Nucleus accumbens (tissue), 56 donors: Measurements from ENCODE around the gene ESR1.
A peak's percentile ranks its signal among the peaks of the same experiment; 100 is the strongest.
"Not testable (repeated sequence)": the region's sequence is repeated elsewhere in the genome, so short reads cannot be mapped to it uniquely, and the experiment has no call there.

Source experiments
- DNase-seq, 56 donors: peaks; one replicate each; lab custom pipeline; 2025; lab: John Stamatoyannopoulos, UW

The ESR1 gene

DNA sequence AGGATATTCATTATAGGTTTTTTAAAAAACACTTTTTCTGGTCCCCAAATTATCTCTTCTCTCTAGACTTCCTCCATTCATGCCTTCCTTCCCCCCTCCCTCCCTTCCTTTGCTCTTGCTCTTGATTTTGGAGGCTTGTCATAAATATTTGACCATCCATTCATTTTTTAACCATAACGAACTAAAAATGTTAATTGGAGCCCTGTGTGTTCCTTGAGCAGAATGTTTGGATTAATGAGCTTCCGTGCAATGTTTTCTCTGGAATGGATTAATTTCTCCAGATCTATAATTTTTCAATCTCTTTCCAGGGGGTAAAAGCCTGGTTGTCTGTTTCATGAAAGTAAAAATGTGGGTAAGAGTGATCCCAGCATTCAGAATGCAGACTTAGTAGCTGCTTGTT lies 155.5 kb downstream of the ESR1 start:
- no peak for DNase-seq

DNA sequence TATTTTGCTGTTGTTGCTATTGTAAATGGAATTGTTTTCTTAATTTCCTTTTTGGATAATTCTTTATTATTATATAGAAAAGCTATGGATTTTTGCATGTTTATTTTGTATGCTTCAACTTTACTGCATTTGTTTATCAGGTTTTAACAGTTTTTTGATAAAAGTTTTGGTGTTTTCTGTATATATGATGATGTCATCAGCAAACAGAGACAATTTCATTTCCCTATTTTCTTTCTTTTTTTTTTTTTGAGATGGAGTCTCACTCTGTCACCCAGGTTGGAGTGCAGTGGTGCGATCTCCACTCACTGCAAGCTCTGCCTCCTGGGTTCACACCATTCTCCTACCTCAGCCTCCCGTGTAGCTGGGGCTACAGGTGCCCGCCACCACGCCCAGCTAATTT lies 156.9 kb downstream of the ESR1 start:
- DNase-seq: not testable (repeated sequence)

DNA sequence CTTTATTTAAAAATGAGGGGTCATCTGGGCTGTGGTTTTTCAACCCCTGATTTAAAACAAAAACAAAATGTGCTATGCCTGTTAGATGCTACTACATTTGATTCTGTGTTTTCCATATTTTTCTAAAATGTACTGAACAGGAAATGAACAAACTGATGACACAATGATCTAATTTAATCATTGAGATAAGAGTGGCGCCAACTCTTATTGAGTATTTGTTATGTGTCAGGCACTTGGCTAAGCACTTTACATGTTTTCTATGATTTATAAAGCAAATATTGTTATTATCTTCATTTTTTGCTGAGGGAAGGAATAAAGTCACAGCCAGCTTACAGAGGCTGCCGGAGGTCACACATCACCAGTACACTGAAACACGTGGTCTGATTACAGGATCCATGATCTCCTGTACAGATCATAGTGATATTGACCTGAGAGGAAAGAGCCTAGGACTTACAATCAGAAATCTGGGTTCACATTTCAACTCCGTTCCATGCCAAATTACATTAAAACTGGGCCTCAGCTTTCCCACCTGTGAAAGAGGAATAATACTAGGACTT lies 166.7 kb downstream of the ESR1 start:
- no peak for DNase-seq

DNA sequence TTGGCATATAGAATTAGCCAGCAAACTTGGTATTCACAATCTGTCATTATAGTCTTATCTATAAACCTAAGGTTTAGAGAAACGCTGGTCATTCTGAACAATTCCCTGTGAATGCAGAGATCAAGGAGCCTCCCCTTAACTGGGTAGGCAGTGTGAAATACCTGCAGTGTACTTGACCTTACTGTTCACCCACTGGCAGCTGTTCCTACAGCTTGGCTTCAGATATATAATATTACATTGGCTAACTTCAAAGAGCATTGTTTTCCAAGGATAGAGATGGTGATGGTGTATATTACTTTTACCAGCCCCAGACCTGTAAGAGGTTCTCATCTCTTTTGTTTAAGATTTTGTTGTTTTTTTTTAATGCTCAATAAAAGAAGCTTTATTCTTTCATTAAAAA lies 168.3 kb downstream of the ESR1 start:
- no peak for DNase-seq

DNA sequence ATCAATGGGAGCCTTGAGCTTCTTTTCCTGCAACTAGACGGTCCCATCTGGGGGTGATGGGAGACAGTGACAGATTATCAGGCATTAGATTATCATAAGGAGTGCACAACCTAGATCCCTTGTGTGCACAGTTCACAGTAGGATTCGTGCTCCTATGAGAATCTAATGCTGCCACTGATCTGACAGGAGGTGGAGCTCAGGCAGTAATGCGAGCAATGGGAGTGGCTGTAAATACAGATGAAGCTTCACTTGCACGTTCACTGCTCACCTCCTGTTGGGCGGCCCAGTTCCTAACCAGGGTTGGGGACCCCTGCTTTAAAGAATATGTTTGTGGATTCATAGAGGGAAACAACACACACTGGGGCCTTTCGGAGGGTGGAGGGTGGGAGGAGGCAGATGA lies 180.7 kb downstream of the ESR1 start:
- not testable (repeated sequence) for DNase-seq

DNA sequence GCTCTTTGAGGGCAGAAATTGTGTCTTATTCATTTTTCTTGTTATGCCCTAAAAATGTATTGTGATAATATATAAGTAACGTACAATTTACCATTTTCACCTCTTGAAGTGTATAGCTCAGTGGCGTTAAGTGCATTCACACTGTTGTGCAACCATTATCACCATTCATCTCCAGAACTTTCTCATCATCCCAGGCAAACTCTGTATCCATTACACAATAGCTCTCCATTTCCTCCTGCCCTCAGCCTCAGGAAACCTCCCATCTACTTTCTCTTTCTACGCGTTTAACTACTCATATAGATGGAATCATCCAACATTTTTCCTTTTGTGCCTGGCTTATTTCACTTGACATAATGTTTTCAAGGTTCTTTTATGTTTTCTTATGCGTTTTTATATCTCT lies 184.6 kb downstream of the ESR1 start:
- no peak for DNase-seq

DNA sequence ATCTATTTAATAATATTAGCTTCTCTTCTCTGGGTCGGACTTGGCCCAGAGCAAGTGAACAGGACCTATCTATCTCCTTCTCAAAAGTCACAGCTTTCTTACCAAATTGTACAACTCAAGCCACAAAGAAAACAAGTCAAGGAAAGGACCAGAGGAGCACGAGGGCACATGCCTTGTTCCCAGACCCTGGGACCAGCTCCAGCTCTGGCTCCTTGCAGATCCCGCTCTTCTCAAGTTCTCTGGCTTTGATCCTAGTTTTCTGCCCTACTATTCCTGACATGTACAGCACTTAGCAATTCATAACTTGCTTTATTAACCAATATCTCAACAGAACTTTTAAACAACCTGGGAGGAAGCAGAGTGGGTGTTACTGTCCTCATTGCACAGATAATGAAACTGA lies 185.9 kb downstream of the ESR1 start:
- DNase-seq: peak in 1 of 56 donors; percentile 4

DNA sequence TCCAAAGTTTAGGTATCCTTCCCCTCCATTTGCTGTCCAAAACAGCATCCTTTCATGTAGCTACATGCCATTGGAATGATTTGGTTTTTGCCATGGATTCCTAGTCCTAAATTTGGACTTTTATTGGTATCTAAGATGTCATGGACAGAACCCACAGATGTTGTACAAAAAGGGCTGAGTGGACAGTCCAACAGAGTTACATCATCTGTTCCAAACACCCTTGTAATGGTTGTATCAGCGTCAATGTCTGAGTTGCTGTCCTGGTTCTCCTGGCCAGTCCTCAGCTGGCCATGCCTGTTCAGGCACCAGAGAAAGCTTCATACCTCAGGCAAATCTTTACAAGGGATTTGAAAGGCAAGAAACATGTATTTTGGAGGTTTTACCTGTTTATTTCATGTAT lies 191.3 kb downstream of the ESR1 start:
- DNase-seq: no peak

DNA sequence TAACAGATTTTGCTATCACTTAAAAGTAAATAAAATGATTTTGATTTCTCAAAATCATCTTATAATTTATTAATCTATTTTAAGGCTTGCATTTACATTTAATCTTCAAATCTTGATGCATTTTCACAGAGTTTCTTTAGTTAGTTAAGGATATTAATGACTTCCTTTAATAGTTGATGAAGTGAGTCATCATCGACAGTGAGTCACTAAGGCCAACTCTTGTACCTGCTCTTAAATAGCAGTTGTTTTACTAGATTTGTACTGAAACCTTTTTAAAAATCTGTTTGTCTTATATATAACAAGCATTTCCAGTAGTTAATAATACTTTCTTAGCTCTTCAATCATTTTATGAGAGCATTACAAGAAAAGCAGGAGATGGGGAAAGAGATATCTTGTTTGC lies 191.7 kb downstream of the ESR1 start:
- peak in 1 of 56 donors; percentile 9 for DNase-seq

DNA sequence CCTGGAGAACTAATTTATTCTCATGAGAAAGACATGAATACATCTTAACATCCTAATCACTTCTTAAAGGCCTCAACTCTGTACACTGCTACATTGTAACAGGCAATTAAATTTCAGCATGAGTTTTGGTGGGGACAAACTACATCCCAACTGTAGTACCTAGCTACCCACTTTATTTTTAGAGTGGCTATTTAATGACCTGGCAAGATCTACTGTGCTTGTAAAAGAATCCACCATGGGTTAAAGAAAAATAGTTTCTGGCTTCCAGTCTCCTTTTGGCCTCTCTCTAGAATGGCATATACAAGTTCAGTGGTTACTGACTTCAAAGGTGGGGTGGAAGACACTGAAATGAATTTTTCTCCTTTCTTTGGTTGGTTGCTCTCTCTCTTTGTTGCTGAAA lies 193.9 kb downstream of the ESR1 start:
- no peak for DNase-seq

DNA sequence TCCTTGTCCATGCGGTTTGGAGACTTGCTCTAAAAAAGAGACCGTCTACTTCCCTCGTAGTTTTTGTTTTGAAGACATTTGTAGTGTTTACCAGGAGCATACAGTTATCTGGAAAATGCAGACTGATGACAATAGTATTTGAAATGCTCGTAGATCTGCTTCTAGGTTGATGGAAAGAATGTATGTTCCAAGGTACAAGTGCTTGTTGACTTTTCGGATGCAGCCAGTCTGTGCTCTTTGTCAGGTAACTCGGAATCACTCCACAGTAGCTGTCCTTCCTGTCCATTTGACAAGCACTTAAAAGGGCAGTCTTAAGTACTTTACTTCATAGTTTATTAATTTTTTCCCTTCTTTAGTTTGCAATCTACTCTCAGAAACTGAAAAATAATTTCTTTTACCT lies 194.8 kb downstream of the ESR1 start:
- no peak for DNase-seq

DNA sequence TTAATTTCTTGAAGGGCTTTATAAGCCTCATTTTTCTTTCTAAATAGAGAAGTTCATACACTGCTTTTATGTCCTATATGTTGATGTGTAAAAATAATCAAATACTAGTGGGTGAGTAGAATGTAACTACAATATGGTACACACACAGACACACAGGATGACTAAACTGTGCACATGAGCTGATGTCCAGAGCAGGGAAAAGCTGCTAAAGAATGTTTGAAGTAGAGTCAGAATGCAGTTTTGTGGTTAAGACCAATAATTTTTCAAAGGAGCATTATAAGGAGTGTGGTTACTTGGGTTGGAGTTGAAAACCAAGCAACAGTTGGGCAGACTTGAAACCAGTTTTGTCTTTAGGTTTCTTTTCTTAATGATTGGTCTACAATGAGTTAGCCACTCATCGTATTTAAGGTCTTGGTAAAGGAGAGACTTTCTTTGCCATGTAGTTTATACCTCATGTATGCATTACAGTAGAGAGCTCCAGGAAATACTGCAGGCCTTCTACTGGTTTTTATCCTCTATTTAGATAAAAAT lies 196.6 kb downstream of the ESR1 start:
- DNase-seq: no peak

DNA sequence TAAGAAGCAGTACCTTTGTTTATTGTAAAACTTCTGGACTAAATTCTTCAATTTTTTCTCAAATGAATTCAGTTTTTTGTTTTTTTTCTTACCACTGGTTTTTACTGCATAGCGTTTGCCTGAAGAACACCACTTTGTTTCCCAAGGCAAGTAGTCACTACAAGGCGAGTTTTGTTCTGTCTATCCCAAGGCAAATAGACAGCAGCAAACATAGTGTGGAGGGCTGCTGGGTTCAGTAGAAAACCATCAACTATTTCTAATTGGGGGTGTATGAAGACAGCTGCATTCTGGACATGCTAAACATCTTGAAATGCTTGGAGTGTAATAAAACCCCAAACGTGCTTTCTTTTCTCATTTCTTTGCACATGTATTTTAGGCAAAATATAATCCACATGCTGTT lies 197.4 kb downstream of the ESR1 start:
- no peak for DNase-seq

DNA sequence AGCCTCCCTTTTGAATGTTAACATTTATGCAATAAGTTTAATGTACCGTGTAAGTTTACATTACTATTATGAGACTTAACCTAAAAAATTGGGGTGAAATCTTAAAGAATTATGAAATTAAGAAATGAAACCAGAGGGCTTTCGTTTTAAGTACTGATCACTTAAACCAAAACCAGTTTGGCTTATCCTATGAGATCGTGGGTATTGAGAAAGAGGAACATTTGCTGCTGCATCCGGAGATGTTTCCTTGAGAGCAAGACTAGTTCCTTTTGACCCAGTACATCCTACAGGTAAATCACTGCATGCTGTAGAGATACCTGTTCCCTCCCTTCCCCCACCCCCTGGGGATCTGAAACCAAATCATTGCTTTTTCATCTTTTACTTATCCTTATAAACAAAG lies 201.3 kb downstream of the ESR1 start:
- DNase-seq: no peak

DNA sequence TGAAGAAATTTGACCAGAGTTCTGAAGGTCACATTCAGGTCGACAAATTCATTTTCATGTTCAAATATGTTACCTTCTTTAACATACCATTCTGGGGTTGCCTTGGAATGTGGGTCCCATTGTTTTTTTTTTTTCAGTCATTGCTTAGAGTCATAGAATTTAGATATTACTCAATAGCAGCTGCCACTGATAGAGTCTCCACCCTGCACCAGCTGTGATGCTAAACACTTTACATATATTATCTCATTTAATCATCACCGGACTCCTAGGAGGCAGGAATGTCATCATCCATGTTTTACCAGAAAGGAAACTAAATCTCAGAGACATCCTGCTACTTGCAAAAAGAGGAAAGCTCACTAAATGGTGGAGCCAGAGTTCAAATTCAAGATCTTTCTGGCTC lies 204.7 kb downstream of the ESR1 start:
- no peak for DNase-seq

DNA sequence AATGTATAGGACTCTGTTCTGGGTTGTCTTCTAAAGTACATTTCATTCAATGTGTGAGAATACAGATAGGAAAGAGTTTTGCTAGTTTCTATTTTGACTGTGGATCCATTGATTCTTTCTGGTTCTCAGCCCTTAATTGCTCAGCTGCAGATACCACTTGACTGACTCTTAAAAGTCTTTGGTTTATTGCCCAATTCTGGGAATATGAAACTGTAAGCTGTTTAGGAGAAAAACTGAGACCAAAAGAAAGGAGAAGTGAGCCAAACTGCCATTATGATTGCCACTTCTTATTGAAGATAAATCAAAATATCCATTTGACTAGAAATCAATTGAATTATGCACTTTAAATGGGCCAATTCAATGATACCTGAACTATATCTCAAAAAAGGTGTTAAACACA lies 211.4 kb downstream of the ESR1 start:
- DNase-seq: no peak

DNA sequence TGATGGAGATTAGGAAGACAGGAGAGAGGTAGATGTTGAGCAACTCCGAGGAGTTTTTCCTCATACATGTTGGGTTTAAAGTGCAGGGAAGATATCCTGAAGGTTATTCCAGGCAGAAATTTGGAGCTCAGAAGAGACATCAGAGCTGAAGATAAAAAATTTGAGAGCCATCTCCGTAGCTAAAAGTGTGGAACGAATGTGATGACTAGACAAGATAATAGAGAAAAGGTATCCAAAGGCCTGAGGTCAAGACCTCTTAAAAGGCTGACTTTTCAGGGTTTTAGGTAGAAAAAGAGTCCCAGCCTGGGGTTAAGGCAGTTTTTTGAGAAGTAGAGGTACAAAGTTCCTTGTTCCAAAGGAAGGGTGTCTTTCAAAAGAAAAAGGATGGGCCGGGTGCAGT lies 214.8 kb downstream of the ESR1 start:
- DNase-seq: no peak

DNA sequence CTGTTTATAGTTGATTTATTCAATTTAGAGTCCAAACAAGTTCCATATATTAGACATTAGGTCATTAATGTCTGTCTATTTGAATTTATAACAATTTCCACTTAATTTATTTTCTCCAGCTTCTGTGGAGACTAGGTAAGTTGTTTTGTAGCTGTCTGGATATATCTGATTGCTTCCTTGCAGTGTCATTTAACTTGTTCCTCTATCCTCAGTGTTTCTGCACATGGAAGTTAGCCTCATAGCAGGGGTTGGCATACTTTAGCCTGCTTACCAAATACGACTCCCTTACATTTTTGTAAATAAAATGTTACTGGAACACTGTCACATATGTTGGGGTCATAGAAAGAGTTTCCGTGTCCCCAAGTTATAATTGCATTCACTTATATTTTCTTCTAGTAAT lies 216.1 kb downstream of the ESR1 start:
- DNase-seq: no peak

DNA sequence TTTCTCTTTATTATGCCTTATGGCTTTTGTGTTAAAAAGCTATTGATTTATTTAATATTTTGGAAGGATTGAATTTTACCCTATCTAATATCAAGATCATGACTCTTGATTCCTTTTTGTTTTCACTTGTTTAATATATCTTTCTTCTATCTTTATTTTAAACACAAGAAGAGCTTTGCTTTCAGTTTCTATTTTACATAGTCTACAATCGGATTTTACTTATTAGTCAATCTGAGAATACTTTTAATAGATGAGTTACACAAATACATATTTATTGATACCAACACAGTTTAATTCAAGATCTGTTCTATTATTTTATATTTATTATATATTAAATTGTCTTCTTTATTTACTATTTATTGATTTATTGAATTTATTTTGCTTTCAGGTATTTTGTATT lies 218.8 kb downstream of the ESR1 start:
- DNase-seq: no peak

DNA sequence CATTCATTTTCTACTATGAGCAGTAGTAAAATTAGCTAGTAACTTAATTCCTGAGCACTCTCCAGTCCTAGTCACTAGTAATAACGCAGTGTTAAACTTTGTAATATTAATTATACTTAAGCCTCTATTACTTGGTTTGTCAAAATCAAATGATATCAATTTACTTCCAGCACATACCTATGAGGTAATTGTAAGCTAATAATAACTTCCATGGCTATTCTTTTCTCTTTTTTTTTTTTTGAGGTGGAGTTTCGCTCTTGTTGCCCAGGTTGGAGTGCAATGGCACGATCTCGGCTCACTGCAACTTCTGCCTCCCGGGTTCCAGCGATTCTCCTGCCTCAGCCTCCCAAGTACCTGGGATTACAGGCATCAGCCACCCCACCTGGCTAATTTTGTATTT lies 219.3 kb downstream of the ESR1 start:
- not testable (repeated sequence) for DNase-seq

DNA sequence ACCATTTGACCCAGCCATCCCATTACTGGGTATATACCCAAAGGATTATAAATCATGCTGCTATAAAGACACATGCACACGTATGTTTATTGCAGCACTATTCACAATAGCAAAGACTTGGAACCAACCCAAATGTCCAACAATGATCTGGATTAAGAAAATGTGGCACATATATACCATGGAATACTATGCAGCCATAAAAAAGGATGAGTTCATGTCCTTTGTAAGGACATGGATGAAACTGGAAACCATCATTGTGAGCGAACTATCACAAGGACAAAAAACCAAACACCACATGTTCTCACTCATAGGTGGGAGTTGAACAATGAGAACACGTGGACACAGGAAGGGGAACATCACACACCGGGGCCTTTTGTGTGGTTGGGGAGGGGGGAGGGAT lies 226.3 kb downstream of the ESR1 start:
- not testable (repeated sequence) for DNase-seq

DNA sequence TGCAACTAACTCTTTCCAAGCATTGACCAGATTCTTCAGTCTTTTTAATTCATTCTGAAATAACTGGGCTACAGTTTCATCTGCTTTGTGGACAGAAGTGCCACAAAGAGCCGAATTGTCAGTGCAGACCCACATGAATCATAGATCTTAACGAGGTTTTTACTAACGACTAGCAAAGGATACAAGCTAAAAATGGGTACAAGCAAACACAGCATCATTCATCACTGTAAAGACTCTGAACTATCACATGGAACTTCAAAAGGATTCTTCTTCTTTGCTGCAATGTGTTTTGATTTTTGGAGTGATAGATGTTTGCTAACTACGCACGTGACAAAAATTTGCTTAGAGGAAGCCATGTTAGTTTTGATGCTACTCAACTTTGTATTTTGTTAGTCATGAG lies 227.1 kb downstream of the ESR1 start:
- no peak for DNase-seq

DNA sequence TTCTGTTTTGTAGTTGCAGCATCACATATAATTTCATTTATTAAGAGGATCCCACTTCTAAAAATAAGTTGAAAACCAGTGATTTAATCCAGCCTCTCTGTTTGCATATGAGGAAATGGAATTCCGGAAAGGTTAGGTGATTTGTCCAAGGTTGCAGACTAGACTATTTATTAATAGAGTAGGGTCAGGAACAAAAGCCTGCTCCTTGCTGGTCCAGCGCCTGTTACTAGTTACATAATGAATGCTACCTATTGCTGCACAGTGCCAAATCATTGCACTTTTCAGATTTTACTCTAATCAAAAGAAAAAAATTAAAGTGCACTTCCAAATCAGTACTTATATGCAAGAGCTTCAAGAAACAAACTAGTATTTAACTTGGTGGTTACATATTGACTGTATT lies 238.6 kb downstream of the ESR1 start:
- DNase-seq: no peak
